HL-60 (cell line): Measurements from ENCODE around the gene NDUFAF8.

Experiments
- DNase-seq, 2 experiments: peaks; one replicate each; pipeline ENCODE4 v3.0.0-alpha.2; 2010 to 2020; ENCODE audit warnings: low read depth in 1 of 2, low spot score in 1 of 2
- H3K27ac ChIP-seq: fragments of 250-450 bp; sonication (Bioruptor Pico); replicated peaks from 2 replicates; pipeline ENCODE4 v1.5.1; 2020; ENCODE audit warnings: mild to moderate bottlenecking, moderate library complexity
- H3K27me3 ChIP-seq: fragments of 250-450 bp; sonication (Bioruptor Pico); 2 replicates; pipeline ENCODE4 v1.5.1; 2021; ENCODE audit warnings: mild to moderate bottlenecking, moderate library complexity; ENCODE audit not compliant: insufficient read depth, poor library complexity, severe bottlenecking
- H3K4me3 ChIP-seq: replicated peaks from 2 replicates; pipeline ENCODE4 v1.5.1; 2011; ENCODE audit warnings: mild to moderate bottlenecking, control low read depth, low read length; ENCODE audit not compliant: insufficient read depth
- CTCF ChIP-seq: IDR thresholded peaks from one replicate; pipeline ENCODE4 v1.5.1; 2011; ENCODE audit warnings: low read length, control low read depth, inconsistent platforms; ENCODE audit not compliant: insufficient read depth
- GABPA ChIP-seq: IDR thresholded peaks from 2 replicates; pipeline ENCODE4 v1.6.1; 2012; ENCODE audit warnings: low read depth
- POLR2AphosphoS5 ChIP-seq: IDR thresholded peaks from 2 replicates; pipeline ENCODE4 v1.6.1; 2012; ENCODE audit warnings: low read depth
- SPI1 ChIP-seq: IDR thresholded peaks from 2 replicates; pipeline ENCODE4 v1.6.1; 2012; ENCODE audit warnings: low read depth, mild to moderate bottlenecking, borderline replicate concordance
- TF ChIP-seq, protein P1 (sequence below): IDR thresholded peaks from 2 replicates; pipeline ENCODE4 v1.6.1; 2012; ENCODE audit warnings: low read depth; ENCODE audit not compliant: insufficient replicate concordance

NDUFAF8 gene

DNA sequence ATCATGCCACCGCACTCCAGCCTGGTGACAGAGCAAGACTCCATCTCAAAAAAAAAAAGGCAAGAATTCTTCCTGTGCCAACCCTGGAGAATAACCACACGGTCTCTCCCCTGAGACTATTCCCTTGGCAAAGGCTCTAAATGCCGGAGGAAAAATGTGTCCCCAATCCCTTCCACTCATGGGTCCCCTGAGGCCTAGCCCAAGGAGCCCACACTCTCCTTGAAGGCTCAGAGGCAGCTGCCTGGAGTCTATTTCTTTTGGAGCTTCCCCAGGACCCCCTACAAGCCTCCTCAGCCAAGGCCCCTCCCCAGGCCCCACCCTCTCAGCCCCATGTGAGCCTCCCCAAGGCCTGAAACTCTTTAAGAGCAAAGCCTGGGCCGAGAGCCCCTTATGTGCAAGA, 33.0 kb upstream of the NDUFAF8 start:
- no peak overlapping the region for H3K4me3 ChIP-seq
- no peak for TF ChIP-seq GABPA
- no peak for TF ChIP-seq SPI1
- no peak for TF ChIP-seq CTCF
- TF ChIP-seq POLR2AphosphoS5 = no peak
- TF ChIP-seq, protein P1, sequence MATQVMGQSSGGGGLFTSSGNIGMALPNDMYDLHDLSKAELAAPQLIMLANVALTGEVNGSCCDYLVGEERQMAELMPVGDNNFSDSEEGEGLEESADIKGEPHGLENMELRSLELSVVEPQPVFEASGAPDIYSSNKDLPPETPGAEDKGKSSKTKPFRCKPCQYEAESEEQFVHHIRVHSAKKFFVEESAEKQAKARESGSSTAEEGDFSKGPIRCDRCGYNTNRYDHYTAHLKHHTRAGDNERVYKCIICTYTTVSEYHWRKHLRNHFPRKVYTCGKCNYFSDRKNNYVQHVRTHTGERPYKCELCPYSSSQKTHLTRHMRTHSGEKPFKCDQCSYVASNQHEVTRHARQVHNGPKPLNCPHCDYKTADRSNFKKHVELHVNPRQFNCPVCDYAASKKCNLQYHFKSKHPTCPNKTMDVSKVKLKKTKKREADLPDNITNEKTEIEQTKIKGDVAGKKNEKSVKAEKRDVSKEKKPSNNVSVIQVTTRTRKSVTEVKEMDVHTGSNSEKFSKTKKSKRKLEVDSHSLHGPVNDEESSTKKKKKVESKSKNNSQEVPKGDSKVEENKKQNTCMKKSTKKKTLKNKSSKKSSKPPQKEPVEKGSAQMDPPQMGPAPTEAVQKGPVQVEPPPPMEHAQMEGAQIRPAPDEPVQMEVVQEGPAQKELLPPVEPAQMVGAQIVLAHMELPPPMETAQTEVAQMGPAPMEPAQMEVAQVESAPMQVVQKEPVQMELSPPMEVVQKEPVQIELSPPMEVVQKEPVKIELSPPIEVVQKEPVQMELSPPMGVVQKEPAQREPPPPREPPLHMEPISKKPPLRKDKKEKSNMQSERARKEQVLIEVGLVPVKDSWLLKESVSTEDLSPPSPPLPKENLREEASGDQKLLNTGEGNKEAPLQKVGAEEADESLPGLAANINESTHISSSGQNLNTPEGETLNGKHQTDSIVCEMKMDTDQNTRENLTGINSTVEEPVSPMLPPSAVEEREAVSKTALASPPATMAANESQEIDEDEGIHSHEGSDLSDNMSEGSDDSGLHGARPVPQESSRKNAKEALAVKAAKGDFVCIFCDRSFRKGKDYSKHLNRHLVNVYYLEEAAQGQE = no peak
- H3K27ac ChIP-seq = no peak overlapping the region
- no peaks in the 10 kb centered on the region for H3K27me3 ChIP-seq
- DNase-seq = no peak

- no peaks in the 10 kb centered on the region for H3K27me3 ChIP-seq
- TF ChIP-seq CTCF (no peak), POLR2AphosphoS5 (no peak), GABPA (no peak), SPI1 (no peak)
- TF ChIP-seq, protein P1 = no peak
- H3K4me3 ChIP-seq = no peak overlapping the region
- no peak for DNase-seq
- no peak overlapping the region for H3K27ac ChIP-seq
Measured at GRCh38 chr17:81206657-81207056, 32.5 kb upstream of the NDUFAF8 start.

GRCh38 chr17:81207610-81208581, 31.2 kb upstream of the NDUFAF8 start:
- no peaks in the 10 kb centered on the region for H3K27me3 ChIP-seq
- TF ChIP-seq POLR2AphosphoS5 = peak; percentile 81
- no peak for TF ChIP-seq SPI1
- DNase-seq = peak in 1 of 2 experiments; percentile 71
- H3K27ac ChIP-seq = no peak overlapping the region
- no peak overlapping the region for H3K4me3 ChIP-seq

DNA sequence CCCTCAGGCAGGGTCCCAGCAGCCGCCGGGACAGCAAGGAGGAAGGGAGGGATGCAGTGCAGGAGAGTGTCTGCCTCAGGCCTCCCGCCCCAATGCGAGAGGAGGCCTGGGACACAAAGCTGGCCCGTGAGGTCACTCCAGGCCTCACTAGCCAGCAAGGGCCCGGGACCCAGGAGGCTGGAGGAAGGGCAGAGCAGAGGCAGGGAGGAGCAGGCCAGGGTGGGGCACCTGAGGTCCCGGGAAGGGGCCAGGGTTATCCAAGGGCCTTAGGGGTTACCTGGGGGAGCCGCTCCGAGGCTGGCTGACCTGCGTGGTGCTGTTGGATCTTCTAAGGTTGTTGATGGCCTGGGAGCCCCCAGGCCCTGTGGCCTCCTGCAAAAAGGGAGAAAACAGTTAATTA, 30.5 kb upstream of the NDUFAF8 start:
- Histone ChIP-seq H3K27ac (no peak overlapping the region), H3K27me3 (no peaks in the 10 kb centered on the region), H3K4me3 (no peak overlapping the region)
- DNase-seq = no peak
- TF ChIP-seq, protein P1 = no peak
- TF ChIP-seq CTCF (no peak), GABPA (no peak), POLR2AphosphoS5 (no peak), SPI1 (no peak)
